ENCODE results near the gene USH2A. TPM values are rescaled to one million over a fixed set of nuclear protein-coding genes. Genes with fewer than 3 reads are reported as not detected.

Gene USH2A
- total RNA-seq, 1 experiment from 2014 or later, result not detected

GRCh38 chr1:215720126-215720525 lies 703.1 kb downstream of the USH2A start:
- Histone ChIP-seq H3K9me3 (ENCODE audit: low read depth, low read length, poor library complexity, severe bottlenecking) (no peaks in the 10 kb centered on the region), H3K36me3 (ENCODE audit: insufficient read depth, low read length, poor library complexity, severe bottlenecking) (no peaks in the 10 kb centered on the region), H3K4me3 (ENCODE audit: low read depth, low read length, poor library complexity, severe bottlenecking) (no peak overlapping the region), H3K4me1 (ENCODE audit: insufficient read depth, low read length, poor library complexity, severe bottlenecking) (no peaks in the 10 kb centered on the region), H3K27me3 (replicated peaks; ENCODE audit: insufficient read depth, low read depth, low read length, poor library complexity) (peaks cover 3% of the 10 kb centered on the region), H3K27ac (ENCODE audit: low read depth, low read length, poor library complexity, severe bottlenecking) (no peak overlapping the region)
- DNase-seq (ENCODE audit: low spot score), result no peak
- TF ChIP-seq CTCF (conservative IDR thresholded peaks at IDR 0.05; ENCODE audit: low read depth, low read length) (no peak), EZH2 (IDR thresholded peaks at IDR 0.05; ENCODE audit: borderline replicate concordance, low read depth, low read length, poor library complexity, severe bottlenecking) (no peak)
- ChIA-PET CTCF (no interaction called here), POLR2A (ENCODE audit: low non-redundant PET) (no interaction called here)
- intact Hi-C loops (cut with micrococcal nuclease; ENCODE audit: unreplicated experiment), result no loop called here
- no TSS peak for BruUV-seq (replicated peaks)

GRCh38 chr1:215719552-215719951 lies 703.7 kb downstream of the USH2A start:
- no peaks in the 10 kb centered on the region for H3K36me3 ChIP-seq (ENCODE audit: insufficient read depth, low read length, poor library complexity, severe bottlenecking)
- ChIA-PET CTCF (no interaction called here), POLR2A (ENCODE audit: low non-redundant PET) (no interaction called here)
- H3K27ac ChIP-seq (ENCODE audit: low read depth, low read length, poor library complexity, severe bottlenecking), result no peak overlapping the region
- no peak overlapping the region for H3K4me3 ChIP-seq (ENCODE audit: low read depth, low read length, poor library complexity, severe bottlenecking)
- H3K9me3 ChIP-seq (ENCODE audit: low read depth, low read length, poor library complexity, severe bottlenecking), result no peaks in the 10 kb centered on the region
- no peaks in the 10 kb centered on the region for H3K4me1 ChIP-seq (ENCODE audit: insufficient read depth, low read length, poor library complexity, severe bottlenecking)
- intact Hi-C loops (cut with micrococcal nuclease; ENCODE audit: unreplicated experiment), result no loop called here
- H3K27me3 ChIP-seq (replicated peaks; ENCODE audit: insufficient read depth, low read depth, low read length, poor library complexity), result peaks cover 3% of the 10 kb centered on the region
- no TSS peak for BruUV-seq (replicated peaks)
- DNase-seq (ENCODE audit: low spot score), result no peak
- TF ChIP-seq EZH2 (IDR thresholded peaks at IDR 0.05; ENCODE audit: borderline replicate concordance, low read depth, low read length, poor library complexity, severe bottlenecking) (no peak), CTCF (conservative IDR thresholded peaks at IDR 0.05; ENCODE audit: low read depth, low read length) (no peak)

- intact Hi-C loops (cut with micrococcal nuclease; ENCODE audit: unreplicated experiment), result no loop called here
- Histone ChIP-seq H3K36me3 (ENCODE audit: insufficient read depth, low read length, poor library complexity, severe bottlenecking) (no peaks in the 10 kb centered on the region), H3K27me3 (replicated peaks; ENCODE audit: insufficient read depth, low read depth, low read length, poor library complexity) (peaks cover 3% of the 10 kb centered on the region), H3K9me3 (ENCODE audit: low read depth, low read length, poor library complexity, severe bottlenecking) (no peaks in the 10 kb centered on the region), H3K4me1 (ENCODE audit: insufficient read depth, low read length, poor library complexity, severe bottlenecking) (no peaks in the 10 kb centered on the region), H3K4me3 (ENCODE audit: low read depth, low read length, poor library complexity, severe bottlenecking) (no peak overlapping the region), H3K27ac (ENCODE audit: low read depth, low read length, poor library complexity, severe bottlenecking) (no peak overlapping the region)
- TF ChIP-seq CTCF (conservative IDR thresholded peaks at IDR 0.05; ENCODE audit: low read depth, low read length), result no peak
- no TSS peak for BruUV-seq (replicated peaks)
- CTCF ChIA-PET, result no interaction called here
- POLR2A ChIA-PET (ENCODE audit: low non-redundant PET), result no interaction called here
- no peak for DNase-seq (ENCODE audit: low spot score)
Observed at GRCh38 chr1:215718575-215719287, 704.5 kb downstream of the USH2A start.

Measured in A673 (cell line).